ENCODE measurements around the gene CCNK. TPM values are rescaled to one million over a fixed set of nuclear protein-coding genes. Genes with fewer than 3 reads are reported as not detected.

Gene CCNK
- total RNA-seq, 4 donors from 2014 or later = 16.5 to 29.1 (median 21.4) TPM

GRCh38 chr14:99512110-99512449 lies 30.9 kb downstream of the CCNK start:
- H3K27ac ChIP-seq = peak overlapping the region in 2 of 4 donors; percentile 72 to 74
- peaks cover 0 to 39% (median 14%) of the 10 kb centered on the region in 4 donors for H3K4me1 ChIP-seq
- WGBS, 2 donors = 41 to 47% methylated on average over 10 of the region's 10 CpGs
- DNase-seq (ENCODE audit: low spot score in 2 of 2) = no peak
- no peaks in the 10 kb centered on the region for H3K9me3 ChIP-seq
- TF ChIP-seq, protein P1, sequence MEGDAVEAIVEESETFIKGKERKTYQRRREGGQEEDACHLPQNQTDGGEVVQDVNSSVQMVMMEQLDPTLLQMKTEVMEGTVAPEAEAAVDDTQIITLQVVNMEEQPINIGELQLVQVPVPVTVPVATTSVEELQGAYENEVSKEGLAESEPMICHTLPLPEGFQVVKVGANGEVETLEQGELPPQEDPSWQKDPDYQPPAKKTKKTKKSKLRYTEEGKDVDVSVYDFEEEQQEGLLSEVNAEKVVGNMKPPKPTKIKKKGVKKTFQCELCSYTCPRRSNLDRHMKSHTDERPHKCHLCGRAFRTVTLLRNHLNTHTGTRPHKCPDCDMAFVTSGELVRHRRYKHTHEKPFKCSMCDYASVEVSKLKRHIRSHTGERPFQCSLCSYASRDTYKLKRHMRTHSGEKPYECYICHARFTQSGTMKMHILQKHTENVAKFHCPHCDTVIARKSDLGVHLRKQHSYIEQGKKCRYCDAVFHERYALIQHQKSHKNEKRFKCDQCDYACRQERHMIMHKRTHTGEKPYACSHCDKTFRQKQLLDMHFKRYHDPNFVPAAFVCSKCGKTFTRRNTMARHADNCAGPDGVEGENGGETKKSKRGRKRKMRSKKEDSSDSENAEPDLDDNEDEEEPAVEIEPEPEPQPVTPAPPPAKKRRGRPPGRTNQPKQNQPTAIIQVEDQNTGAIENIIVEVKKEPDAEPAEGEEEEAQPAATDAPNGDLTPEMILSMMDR (IDR thresholded peaks at IDR 0.05) = no peak
- TF ChIP-seq POLR2A (IDR thresholded peaks at IDR 0.05) = no peak
- no peak for TF ChIP-seq EP300 (IDR thresholded peaks at IDR 0.05)
- peaks cover 0 to 64% (median 10%) of the 10 kb centered on the region in 3 donors for H3K36me3 ChIP-seq
- no peak overlapping the region for H3K4me3 ChIP-seq
- H3K27me3 ChIP-seq = no peaks in the 10 kb centered on the region

- 88% methylated on average over 16 of the region's 16 CpGs for WGBS, 2 donors
- DNase-seq (ENCODE audit: low spot score in 2 of 2) = peak in 1 of 2 donors; percentile 11
- no peaks in the 10 kb centered on the region for H3K27me3 ChIP-seq
- H3K4me3 ChIP-seq = no peak overlapping the region
- H3K4me1 ChIP-seq = peaks cover 0 to 39% (median 14%) of the 10 kb centered on the region in 4 donors
- H3K36me3 ChIP-seq = peaks cover 0 to 58% (median 6%) of the 10 kb centered on the region in 3 donors
- peak overlapping the region in 1 of 4 donors; percentile 72 for H3K27ac ChIP-seq
- no peaks in the 10 kb centered on the region for H3K9me3 ChIP-seq
- no peak for TF ChIP-seq EP300 (IDR thresholded peaks at IDR 0.05)
These were observed 31.5 kb downstream of the CCNK start for GRCh38 chr14:99512571-99513182.

- TF ChIP-seq, protein P1 (IDR thresholded peaks at IDR 0.05) = no peak
- TF ChIP-seq EP300 (IDR thresholded peaks at IDR 0.05) (no peak), POLR2A (IDR thresholded peaks at IDR 0.05) (no peak)
- Histone ChIP-seq H3K4me3 (no peak overlapping the region), H3K27ac (no peak overlapping the region), H3K4me1 (peaks cover 0 to 42% (median 14%) of the 10 kb centered on the region in 4 donors), H3K27me3 (no peaks in the 10 kb centered on the region), H3K36me3 (peaks cover 0 to 52% (median 0%) of the 10 kb centered on the region in 3 donors), H3K9me3 (no peaks in the 10 kb centered on the region)
- peak in 1 of 2 donors; percentile 10 for DNase-seq (ENCODE audit: low spot score in 2 of 2)
- WGBS, 2 donors = 89 to 92% methylated on average over 14 of the region's 15 CpGs
These were observed 32.0 kb downstream of the CCNK start for GRCh38 chr14:99513183-99513694.

DNA sequence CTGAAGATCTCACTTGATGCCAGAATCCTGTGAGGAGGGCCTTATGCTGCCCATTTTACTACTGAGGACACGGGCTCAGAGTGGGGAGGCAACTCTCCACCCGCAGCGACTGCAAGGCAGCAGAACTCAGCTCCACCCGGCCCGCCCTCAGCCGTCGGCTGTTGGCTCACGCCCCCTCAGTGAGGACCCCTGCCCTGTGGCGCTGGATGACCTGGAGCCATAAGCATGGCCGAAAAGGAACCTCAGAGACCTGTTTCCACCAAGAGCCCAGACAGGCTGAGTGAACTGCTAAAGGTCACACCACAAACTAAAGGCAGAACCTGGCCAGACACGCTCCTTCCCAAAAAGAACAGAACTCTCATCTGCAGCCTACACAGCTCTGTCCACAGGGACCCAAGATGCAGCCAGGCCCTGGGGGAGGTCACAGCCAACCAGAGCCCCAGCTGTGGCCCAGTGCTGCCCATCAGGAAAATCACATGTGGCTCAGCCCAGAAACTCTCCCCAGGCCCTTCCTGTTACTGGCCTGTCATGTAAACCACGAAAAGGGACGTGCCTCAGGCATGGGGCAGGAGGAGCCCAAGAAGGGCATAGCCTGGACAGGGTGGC lies 32.8 kb downstream of the CCNK start:
- Histone ChIP-seq H3K27me3 (no peaks in the 10 kb centered on the region), H3K36me3 (peaks cover 0 to 44% (median 0%) of the 10 kb centered on the region in 3 donors), H3K27ac (peak overlapping the region in 1 of 4 donors; percentile 27), H3K9me3 (no peaks in the 10 kb centered on the region), H3K4me3 (no peak overlapping the region), H3K4me1 (peaks cover 0 to 46% (median 14%) of the 10 kb centered on the region in 4 donors)
- peak in 1 of 2 donors; percentile 10 for DNase-seq (ENCODE audit: low spot score in 2 of 2)
- WGBS, 2 donors = 65 to 70% methylated on average over 12 of the region's 13 CpGs
- TF ChIP-seq, protein P1 (IDR thresholded peaks at IDR 0.05) = no peak
- TF ChIP-seq EP300 (IDR thresholded peaks at IDR 0.05) (no peak), POLR2A (IDR thresholded peaks at IDR 0.05) (no peak)

GRCh38 chr14:99514552-99515300 lies 33.5 kb downstream of the CCNK start:
- peaks cover 0 to 44% (median 14%) of the 10 kb centered on the region in 4 donors for H3K4me1 ChIP-seq
- H3K4me3 ChIP-seq = no peak overlapping the region
- peaks cover 0 to 37% (median 0%) of the 10 kb centered on the region in 3 donors for H3K36me3 ChIP-seq
- no peaks in the 10 kb centered on the region for H3K27me3 ChIP-seq
- TF ChIP-seq POLR2A (IDR thresholded peaks at IDR 0.05) (no peak), EP300 (IDR thresholded peaks at IDR 0.05) (no peak)
- TF ChIP-seq, protein P1 (IDR thresholded peaks at IDR 0.05) = no peak
- peak in 1 of 2 donors; percentile 9 for DNase-seq (ENCODE audit: low spot score in 2 of 2)
- no peaks in the 10 kb centered on the region for H3K9me3 ChIP-seq
- H3K27ac ChIP-seq = peak overlapping the region in 1 of 4 donors; percentile 27
- 87 to 89% methylated on average over 19 to 20 of the region's 20 CpGs for WGBS, 2 donors

Measured in tibial nerve (tissue), 4 donors.